SK-N-SH treated with all-trans-retinoic acid at 6 μM for 48 hours (cell line): ENCODE data around the gene PCNX4.

Source experiments
- ARNTL ChIP-seq: fragments of 450-650 bp; formaldehyde crosslinking; IDR thresholded peaks from 2 replicates; pipeline ENCODE4 v1.5.0; 2020; ENCODE audit warnings: low read depth, mild to moderate bottlenecking, moderate library complexity, borderline replicate concordance
- GLIS3 ChIP-seq: fragments of 250-450 bp; sonication (Bioruptor Pico); IDR thresholded peaks from 2 replicates; pipeline ENCODE4 v1.5.0; 2020; ENCODE audit warnings: mild to moderate bottlenecking, moderate library complexity
- ISL1 ChIP-seq: fragments of 250-450 bp; sonication (Bioruptor Pico); IDR thresholded peaks from 2 replicates; pipeline ENCODE4 v2.1.2; 2022; ENCODE audit warnings: mild to moderate bottlenecking, moderate library complexity
- RARB ChIP-seq: fragments of 250-450 bp; sonication (Bioruptor Pico); IDR thresholded peaks from 2 replicates; pipeline ENCODE4 v1.8.0; 2021; ENCODE audit warnings: mild to moderate bottlenecking, moderate library complexity
- TSHZ2 ChIP-seq: fragments of 250-450 bp; sonication (Bioruptor Pico); IDR thresholded peaks from 2 replicates; pipeline ENCODE4 v1.5.0; 2020; ENCODE audit warnings: mild to moderate bottlenecking, moderate library complexity
- ZC3H10 ChIP-seq: fragments of 250-450 bp; sonication (Bioruptor Pico); IDR thresholded peaks from 2 replicates; pipeline ENCODE4 v1.5.1; 2021; ENCODE audit warnings: mild to moderate bottlenecking, moderate library complexity
- ZFP3 ChIP-seq: fragments of 250-450 bp; sonication (Bioruptor Pico); IDR thresholded peaks from 2 replicates; pipeline ENCODE4 v1.5.0; 2020; ENCODE audit warnings: mild to moderate bottlenecking, moderate library complexity
- ZFP30 ChIP-seq: fragments of 450-650 bp; formaldehyde crosslinking; IDR thresholded peaks from 2 replicates; pipeline ENCODE4 v1.5.0; 2022; ENCODE audit warnings: mild to moderate bottlenecking, moderate library complexity
- ZNF70 ChIP-seq: fragments of 450-650 bp; formaldehyde crosslinking; IDR thresholded peaks from 2 replicates; pipeline ENCODE4 v1.5.0; 2020; ENCODE audit warnings: mild to moderate bottlenecking, moderate library complexity
- TF ChIP-seq, protein P1 (sequence below): fragments of 250-450 bp; sonication (Bioruptor Pico); IDR thresholded peaks from 2 replicates; pipeline ENCODE4 v1.8.0; 2020; ENCODE audit warnings: mild to moderate bottlenecking, moderate library complexity, borderline replicate concordance

- TF ChIP-seq ZNF70 (CRISPR knock-in tag) (no peak), ZFP3 (CRISPR knock-in tag) (no peak), ZFP30 (CRISPR knock-in tag) (no peak), ZC3H10 (CRISPR knock-in tag) (no peak), ISL1 (CRISPR knock-in tag) (no peak), GLIS3 (CRISPR knock-in tag) (no peak), TSHZ2 (CRISPR knock-in tag) (no peak), RARB (CRISPR knock-in tag) (no peak), ARNTL (CRISPR knock-in tag) (no peak)
- TF ChIP-seq, protein P1, sequence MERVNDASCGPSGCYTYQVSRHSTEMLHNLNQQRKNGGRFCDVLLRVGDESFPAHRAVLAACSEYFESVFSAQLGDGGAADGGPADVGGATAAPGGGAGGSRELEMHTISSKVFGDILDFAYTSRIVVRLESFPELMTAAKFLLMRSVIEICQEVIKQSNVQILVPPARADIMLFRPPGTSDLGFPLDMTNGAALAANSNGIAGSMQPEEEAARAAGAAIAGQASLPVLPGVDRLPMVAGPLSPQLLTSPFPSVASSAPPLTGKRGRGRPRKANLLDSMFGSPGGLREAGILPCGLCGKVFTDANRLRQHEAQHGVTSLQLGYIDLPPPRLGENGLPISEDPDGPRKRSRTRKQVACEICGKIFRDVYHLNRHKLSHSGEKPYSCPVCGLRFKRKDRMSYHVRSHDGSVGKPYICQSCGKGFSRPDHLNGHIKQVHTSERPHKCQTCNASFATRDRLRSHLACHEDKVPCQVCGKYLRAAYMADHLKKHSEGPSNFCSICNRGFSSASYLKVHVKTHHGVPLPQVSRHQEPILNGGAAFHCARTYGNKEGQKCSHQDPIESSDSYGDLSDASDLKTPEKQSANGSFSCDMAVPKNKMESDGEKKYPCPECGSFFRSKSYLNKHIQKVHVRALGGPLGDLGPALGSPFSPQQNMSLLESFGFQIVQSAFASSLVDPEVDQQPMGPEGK (CRISPR knock-in tag), result no peak
Measured at GRCh38 chr14:60107477-60107876, 15.8 kb downstream of the PCNX4 start.
